NCI-H510A (cell line): ENCODE results near the gene DCAF8L2.
"Not testable (repeated sequence)": the region's sequence is repeated elsewhere in the genome, so short reads cannot be mapped to it uniquely, and the experiment has no call there.

ENCODE experiments used
- DNase-seq: peaks from one replicate; lab custom pipeline; 2025; lab: John Stamatoyannopoulos, UW

DCAF8L2 gene

DNA sequence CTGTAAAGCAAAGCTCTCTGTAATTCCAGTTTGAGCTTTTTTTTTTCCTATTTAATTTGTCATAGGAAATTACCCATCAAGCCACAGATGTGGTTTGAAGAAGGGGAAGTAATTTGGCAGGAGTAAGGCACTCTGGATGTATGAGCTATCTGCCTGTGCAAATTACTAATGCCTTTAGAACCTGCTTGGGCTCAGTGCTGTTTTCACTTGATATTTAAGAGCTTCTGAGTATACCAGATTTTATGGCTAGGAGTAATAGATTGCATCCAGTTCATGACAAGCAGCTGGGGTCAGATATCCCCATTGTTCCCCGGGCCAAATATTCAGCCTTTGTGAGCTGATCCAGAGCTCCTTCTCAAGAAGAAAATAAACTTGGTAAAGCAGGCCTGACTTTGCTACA lies 89.1 kb downstream of the DCAF8L2 start:
- DNase-seq: no peak

DNA sequence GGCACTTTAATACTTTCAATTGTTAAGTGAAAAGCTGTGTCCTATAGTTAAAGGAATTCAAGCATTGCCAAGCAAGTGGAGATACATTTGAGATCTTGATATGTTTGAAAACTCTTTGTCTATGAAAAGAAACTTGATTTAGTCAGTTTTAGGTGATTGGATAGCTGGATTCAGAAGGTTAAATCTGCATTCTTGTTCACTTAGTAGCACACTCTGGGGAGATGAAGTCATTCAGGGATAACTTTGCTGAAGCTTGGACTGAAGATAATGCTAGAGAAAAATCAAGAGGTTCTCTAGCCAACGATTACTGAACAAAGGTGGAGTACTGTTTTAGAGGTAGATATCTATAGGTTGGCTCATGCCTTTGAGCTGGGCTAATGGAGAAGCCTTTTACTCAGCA lies 90.6 kb downstream of the DCAF8L2 start:
- no peak for DNase-seq

DNA sequence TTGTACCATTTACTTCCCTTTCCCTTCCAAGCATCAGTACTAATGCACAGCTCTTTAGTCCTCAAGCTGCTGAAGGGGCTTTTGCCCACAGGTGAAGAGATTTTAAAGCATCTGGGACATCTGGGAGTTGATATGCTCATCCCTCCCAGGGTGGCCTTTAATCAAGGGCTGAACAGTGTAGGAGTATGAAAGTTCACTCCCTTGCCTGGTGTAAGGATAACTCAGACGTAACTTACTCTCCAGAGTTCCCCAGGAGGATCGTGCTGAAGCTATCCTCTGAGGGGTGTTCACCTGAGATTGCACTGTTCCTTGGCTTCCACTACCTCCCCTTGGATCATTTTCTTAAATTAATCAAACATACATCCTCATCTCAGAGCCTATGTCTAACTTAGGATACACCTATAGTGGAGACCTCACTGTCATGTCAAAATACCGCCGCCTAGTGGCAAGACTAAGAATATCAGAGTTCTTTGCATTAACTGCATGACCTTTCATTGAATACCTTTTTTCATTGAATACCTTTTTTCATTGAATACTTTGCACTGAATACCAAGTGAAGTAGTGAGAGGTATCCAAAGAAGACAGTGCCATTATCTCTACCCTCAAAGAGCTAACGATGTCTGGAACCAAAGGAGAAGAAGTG lies 93.5 kb downstream of the DCAF8L2 start:
- DNase-seq: not testable (repeated sequence)

DNA sequence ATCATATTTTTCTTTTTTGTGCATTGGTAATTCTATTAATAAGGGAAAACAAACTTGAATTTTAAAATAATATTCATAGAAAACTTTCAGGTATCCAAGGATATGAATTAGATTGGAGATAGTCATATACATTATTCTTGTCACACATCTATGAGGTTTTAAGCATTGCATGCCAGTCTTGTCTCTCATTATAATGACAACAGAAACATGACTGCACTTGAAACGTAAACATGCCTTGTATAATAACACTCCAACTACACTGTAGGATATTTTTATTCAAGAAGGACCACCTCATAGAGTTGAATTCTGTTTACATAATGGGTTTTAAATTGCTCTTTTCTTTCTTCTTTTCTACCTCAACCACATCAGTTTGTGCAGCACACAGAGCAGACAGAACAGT lies 104.5 kb downstream of the DCAF8L2 start:
- DNase-seq: no peak

DNA sequence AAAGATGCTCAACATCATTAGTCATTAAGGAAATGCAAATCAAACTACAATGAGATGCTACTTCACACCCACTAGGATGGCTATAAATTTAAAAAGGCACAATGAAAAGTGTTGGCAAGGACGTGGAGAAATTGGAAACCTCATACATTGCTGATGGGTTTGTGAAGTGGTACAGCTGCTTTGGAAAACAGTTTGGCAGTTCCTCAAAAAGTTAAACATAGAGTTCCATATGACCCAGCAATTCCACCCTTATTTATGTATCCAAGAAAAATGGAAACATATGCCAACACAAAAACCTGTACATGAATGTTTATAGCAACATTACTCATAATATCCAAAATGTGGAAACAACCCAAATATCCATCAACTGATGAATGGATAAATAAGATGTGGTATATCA lies 116.4 kb downstream of the DCAF8L2 start:
- no peak for DNase-seq

DNA sequence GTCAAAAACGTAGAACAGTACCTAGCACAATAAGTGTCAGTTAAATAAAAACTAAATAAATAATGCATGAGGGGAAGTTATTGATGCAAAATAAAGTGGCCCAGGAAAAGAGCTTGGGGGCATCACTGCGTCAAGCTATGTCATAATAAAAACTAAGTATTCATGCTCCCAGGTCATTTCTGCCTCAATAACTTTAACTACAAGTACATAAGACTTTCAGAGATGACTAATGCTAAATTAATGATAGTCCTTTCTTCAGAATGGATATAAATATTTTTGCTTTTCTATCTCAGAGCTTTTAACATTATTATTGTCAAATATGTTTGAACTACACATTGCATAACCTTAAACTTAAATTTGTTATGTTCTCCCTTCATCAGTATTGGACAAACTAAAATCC lies 125.5 kb downstream of the DCAF8L2 start:
- no peak for DNase-seq

DNA sequence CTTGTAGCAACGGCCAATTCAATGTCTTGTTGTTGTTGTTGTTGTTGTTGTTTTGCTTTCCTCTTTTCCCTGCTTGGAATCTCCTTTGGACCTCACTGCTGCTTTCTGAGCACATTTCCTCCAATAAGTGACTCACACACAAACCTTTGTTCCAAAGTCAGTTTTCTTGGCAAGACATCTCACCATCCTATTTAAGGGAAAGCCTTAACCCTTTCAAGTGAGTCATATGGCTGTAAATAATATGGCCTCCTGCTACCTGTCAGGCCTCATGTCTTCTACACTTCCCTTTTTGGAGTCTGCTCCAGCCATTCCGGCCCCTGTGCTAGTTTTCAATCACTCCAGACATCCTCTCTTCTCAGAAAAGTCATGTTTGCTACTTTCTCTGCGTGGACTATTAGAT lies 138.1 kb downstream of the DCAF8L2 start:
- no peak for DNase-seq

DNA sequence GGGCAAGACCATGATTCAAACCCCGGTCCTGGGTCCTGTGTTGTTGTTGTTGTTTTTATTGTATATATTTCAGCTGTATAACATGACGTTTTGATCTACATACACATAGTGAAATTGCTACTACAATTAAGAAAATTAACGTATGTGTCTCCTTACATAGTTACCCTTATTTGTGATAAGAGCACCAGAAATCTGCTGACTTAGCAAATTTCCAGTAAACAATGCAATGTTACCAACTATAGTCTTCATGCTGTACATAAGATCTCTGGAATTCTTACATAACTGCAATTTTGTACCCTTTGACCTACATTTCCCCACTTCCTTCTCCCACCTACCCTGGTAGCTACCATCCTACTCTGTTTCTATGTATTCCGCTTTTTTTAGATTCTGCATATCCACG lies 141.8 kb downstream of the DCAF8L2 start:
- no peak for DNase-seq

DNA sequence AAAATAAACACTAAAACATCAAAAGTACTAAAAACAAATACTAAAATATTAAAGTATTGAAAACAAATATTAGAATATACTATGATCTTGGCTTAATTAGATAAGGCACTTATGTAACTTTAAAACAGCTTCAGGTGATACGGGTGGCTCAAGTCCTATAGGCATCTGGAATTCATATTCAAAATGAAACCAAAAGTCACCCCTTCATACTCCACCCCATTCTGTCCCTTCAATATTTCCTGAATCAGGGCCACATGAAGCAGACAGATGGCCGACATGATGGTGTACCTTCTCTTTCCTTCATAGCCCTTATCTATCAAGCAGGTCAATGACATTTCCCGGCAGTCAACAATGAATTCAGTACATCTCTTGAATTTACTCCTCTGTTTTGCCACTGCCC lies 145.8 kb downstream of the DCAF8L2 start:
- no peak for DNase-seq

DNA sequence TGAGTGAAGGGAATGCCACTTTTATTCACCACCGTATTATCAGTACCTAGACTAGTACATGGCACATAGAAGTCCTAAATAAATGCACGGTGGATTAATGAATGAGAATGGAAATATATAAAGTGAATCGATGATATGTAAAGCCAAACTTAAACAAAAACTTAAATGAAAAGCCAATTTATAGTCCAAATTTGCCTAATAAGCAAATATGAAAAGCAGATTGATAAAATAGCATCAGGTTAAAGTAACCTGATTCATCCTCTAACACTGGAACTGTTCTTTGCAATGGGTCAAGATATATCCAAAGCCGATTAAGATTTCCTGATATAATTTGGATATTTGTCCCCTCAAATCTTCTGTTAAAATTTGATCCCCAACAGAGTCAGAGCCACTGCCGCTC lies 150.8 kb downstream of the DCAF8L2 start:
- DNase-seq: no peak

DNA sequence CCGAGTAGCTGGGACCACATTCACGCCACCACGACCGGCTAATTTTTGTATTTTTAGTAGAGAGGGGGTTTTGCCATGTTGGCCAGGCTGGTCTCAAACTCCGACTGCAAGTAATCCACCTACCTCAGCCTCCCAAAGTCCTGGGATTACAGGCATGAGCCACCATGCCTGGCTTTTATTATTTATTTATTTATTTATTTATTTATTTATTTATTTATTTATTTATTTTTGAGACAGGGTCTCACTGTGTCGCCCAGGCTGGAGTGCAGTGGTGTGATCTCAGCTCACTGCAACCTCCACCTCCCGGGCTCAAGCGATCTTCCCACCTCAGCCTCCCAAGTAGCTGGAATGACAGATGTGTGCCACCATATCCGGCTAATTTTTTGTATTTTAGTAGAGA lies 153.4 kb downstream of the DCAF8L2 start:
- not testable (repeated sequence) for DNase-seq

DNA sequence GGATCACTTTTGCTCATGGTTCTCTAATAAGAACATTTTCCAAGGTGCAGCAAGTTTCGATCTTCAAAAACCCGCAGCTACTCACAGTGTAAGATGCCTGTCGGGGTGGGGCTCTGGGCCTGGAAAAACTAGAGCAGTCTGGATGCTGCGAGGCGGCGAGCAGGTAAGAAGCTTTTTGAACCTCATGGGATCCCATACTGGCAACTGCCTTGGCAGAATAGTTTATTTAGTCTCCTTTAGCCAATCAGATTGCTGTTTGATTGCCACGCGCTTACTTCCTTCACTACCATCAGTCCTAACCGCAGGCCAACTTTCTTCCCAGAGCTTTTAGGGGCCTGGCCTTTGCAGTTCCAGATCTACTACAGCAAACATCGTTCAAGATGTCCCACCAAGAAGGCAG lies 156.4 kb downstream of the DCAF8L2 start:
- no peak for DNase-seq

DNA sequence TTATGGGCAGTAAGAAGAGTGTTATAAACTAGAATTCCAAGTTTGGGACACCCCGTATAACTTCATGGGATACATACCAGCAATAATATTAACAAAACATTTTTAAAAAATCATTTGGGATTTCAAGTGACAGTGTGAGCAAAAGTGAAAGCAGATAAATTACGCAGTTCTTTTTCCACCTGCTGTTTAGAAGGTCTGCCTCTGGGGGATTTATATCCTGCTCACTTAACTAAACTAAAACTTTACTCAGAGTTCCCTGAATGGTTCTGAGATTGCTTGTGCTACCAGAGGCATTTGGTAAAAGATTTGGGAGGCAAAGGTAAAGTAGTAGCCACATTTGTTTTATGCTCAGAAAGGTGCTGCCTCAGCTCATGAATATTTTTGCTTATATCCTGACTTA lies 160.2 kb downstream of the DCAF8L2 start:
- DNase-seq: not testable (repeated sequence)

DNA sequence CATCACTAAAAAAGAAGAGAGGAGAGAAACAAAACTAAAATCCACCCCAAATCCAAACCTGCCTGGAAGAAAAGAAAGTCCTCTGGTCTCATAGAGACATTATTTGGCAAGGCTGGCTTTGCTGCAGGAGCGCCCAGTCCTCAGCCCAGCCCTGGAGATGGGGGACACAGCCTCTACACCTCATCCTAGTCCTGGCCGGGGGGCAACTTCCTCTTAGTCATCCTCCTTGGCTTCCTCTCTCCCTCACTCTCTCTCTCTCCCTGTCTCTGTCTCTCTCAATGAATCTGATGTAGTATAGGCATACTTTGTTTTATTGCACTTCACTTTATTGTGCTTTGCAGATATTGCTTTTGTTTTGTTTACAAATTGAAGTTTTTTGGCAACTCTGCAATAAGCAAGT lies 161.8 kb downstream of the DCAF8L2 start:
- no peak for DNase-seq

DNA sequence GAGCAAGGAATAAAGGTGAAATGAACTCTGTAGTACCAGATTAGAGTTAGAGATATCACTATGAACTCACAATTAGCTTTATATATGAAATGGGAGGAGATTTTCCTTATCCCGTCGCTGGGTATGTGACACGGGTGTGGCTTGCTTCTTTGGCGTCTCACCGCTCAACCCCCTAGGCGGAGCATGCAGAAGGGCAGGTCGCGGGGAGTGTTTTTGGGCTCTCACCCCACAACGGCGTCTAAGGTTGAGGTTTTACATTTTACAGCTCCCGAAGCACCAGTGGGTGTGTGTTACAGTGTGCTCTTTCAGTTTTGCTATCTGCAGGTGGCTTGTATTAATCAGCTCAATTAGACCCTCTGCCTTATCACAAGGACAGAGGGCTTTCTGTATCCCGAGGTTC lies 175.6 kb downstream of the DCAF8L2 start:
- DNase-seq: no peak

DNA sequence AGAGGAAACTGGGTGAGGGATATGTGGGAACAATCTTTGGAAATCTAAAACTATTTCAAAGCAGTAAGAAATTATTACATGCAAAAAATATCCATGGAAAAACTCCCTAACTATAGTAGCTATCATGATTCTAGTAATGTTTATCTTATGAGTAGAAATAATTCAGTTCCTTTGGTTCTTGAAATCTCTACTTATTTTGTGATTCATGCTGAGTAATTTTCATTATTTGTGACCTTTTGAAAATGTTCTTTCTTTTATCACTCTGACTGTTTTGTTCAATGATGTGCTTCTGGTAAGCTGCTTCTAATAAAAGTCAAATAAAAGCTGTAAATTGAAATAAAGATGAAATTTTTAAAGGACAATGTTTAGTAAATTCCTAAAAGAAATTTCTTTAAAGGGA lies 177.2 kb downstream of the DCAF8L2 start:
- no peak for DNase-seq

DNA sequence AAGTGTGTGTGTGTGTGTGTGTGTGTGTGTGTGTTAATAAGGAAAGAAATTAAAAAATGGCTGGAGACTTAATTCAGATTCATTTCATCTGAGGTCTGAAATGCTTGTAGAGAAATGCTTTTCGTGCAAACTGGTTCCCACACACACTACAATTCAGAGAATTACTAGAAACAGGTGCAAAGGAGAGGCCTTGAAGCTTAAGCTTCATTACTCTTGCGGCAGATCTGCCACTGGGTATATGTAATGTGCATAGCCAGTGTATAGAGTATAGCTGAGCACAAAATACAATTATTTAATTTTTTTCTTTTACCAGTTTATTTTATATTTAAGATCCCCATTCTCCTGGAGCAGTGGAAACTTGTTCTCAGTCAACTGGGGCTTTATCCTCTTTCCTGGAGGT lies 185.8 kb downstream of the DCAF8L2 start:
- DNase-seq: no peak

DNA sequence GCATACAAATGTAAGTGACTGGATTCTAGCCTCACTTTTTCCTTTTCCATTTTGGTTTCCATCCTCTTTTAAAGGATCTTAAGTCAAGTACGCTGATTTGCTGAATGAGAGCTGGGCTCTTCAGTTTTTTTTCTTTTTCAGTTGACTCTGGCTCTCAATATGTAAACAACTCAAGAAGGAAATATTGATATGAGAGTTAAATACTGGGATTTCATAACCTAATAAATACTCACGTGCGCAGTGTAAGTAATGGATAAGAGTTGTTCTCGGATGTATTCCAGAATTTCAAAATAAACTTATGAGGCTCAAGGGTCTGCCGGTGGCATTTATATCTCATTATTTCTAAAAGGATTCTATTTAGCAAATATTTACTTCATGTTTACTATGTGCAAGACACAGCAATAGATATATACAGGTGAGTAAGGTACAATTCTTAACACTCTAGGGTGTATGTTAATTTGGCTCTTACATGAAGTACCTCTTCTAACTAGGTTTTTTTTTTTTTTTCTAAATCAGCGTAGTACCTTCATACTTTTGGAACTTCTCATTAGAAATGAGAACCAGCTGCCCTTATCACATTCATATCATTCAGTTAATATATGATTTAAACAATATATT lies 206.6 kb downstream of the DCAF8L2 start:
- no peak for DNase-seq

DNA sequence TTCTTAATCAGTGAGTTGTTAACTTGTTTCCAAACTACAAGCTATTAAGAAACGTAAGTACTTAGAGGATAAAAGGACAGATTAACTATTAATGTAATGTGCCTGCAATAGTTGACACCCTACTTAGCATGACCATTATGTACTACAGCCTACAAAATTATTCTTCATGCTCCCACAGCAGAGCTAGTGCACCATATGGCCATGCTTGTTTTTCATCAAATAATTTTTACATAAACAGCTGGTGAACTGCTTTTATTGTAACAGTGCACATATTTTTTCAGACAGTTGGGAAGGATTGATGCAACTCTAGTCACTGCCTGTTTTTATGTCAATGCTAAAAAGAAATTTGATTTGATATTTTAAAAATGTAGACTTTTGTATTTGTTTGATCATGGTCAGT lies 207.4 kb downstream of the DCAF8L2 start:
- DNase-seq: no peak
